SU-DHL-6 (cell line): ENCODE results near the gene PDE4D.

ENCODE experiments used
- H2AFZ ChIP-seq: fragments of 200-600 bp; sonication (generic); 2 replicates; pipeline ENCODE4 v1.6.1; 2014; ENCODE audit warnings: low read depth, mild to moderate bottlenecking, moderate library complexity, mixed read lengths, antibody characterized with exemption, low read length; ENCODE audit not compliant: severe bottlenecking
- H3F3A ChIP-seq: fragments of 200-600 bp; shearing (Covaris generic); 2 replicates; pipeline ENCODE4 v1.6.0; 2016; ENCODE audit warnings: antibody characterized with exemption, mild to moderate bottlenecking; ENCODE audit not compliant: insufficient read depth
- H3K27ac ChIP-seq: fragments of 200-600 bp; sonication (generic); 2 replicates; pipeline ENCODE4 v1.5.1; 2016; ENCODE audit warnings: low read depth, mild to moderate bottlenecking, low read length, moderate library complexity, mixed read lengths
- H3K27me3 ChIP-seq: fragments of 200-600 bp; sonication (generic), shearing (Covaris generic); 2 replicates; pipeline ENCODE4 v1.6.0; 2014; ENCODE audit warnings: mild to moderate bottlenecking, low read length
- H3K36me3 ChIP-seq: fragments of 200-600 bp; sonication (generic); 2 replicates; pipeline ENCODE4 v1.6.1; 2014; ENCODE audit warnings: mild to moderate bottlenecking, low read length, mixed read lengths
- H3K4me2 ChIP-seq: fragments of 300-600, 200-600 bp; shearing (Covaris generic), sonication (generic); 2 replicates; pipeline ENCODE4 v1.6.0; 2014; ENCODE audit warnings: low read length, low read depth, mild to moderate bottlenecking; ENCODE audit not compliant: poor library complexity, severe bottlenecking
- H3K4me3 ChIP-seq: fragments of 200-600 bp; sonication (generic); 2 replicates; pipeline ENCODE4 v1.5.1; 2014; ENCODE audit warnings: antibody characterized with exemption, low read length, mild to moderate bottlenecking, mixed read lengths; ENCODE audit not compliant: insufficient read depth, poor library complexity, severe bottlenecking
- H3K79me2 ChIP-seq: fragments of 200-600 bp; sonication (generic); 2 replicates; pipeline ENCODE4 v1.6.1; 2014; ENCODE audit warnings: mild to moderate bottlenecking, low read length, moderate library complexity; ENCODE audit not compliant: insufficient read depth
- H3K9ac ChIP-seq: fragments of 200-600 bp; sonication (generic); 2 replicates; pipeline ENCODE4 v1.7.0; 2014; ENCODE audit warnings: mild to moderate bottlenecking, low read length
- H3K9me2 ChIP-seq: fragments of 200-600 bp; sonication (generic); replicated peaks from 2 replicates; pipeline ENCODE4 v1.6.1; 2014; ENCODE audit warnings: low read length; ENCODE audit not compliant: insufficient read depth
- H3K9me3 ChIP-seq: fragments of 200-600 bp; sonication (generic); 2 replicates; pipeline ENCODE4 v1.6.1; 2014; ENCODE audit warnings: low read length, mixed read lengths; ENCODE audit not compliant: insufficient read depth
- H4K20me1 ChIP-seq: fragments of 200-600 bp; sonication (generic); 2 replicates; pipeline ENCODE4 v1.6.1; 2014; ENCODE audit warnings: low read depth, mild to moderate bottlenecking, antibody characterized with exemption, low read length, moderate library complexity, mixed read lengths
- CTCF ChIP-seq: fragments of 200-600 bp; sonication (generic); IDR thresholded peaks from one replicate; pipeline ENCODE4 v1.5.1; 2017; ENCODE audit warnings: antibody characterized with exemption, mild to moderate bottlenecking, low read length, moderate library complexity; ENCODE audit not compliant: insufficient read depth, poor library complexity, severe bottlenecking
- EZH2phosphoT487 ChIP-seq: fragments of 200-600 bp; sonication (generic), shearing (Covaris generic); conservative IDR thresholded peaks from 2 replicates; pipeline ENCODE4 v1.6.1; 2018; ENCODE audit warnings: mild to moderate bottlenecking, antibody characterized with exemption, low read length, moderate library complexity, mixed read lengths

PDE4D gene

GRCh38 chr5:59835800-59836199 is 57.7 kb downstream of the PDE4D start:
- no peak overlapping the region for H3K27ac ChIP-seq
- no peak overlapping the region for H3K4me3 ChIP-seq
- H2AFZ ChIP-seq = no peak overlapping the region
- no peaks in the 10 kb centered on the region for H3F3A ChIP-seq
- H3K36me3 ChIP-seq = no peaks in the 10 kb centered on the region
- H3K9me2 ChIP-seq = no peaks in the 10 kb centered on the region
- H3K27me3 ChIP-seq = no peaks in the 10 kb centered on the region
- no peak overlapping the region for H3K9ac ChIP-seq
- TF ChIP-seq EZH2phosphoT487 (no peak), CTCF (no peak)
- H4K20me1 ChIP-seq = no peaks in the 10 kb centered on the region
- H3K4me2 ChIP-seq = no peak overlapping the region
- H3K79me2 ChIP-seq = no peaks in the 10 kb centered on the region
- H3K9me3 ChIP-seq = no peaks in the 10 kb centered on the region

- H2AFZ ChIP-seq = no peak overlapping the region
- no peak overlapping the region for H3K9ac ChIP-seq
- H3K4me2 ChIP-seq = no peak overlapping the region
- H3K4me3 ChIP-seq = no peak overlapping the region
- no peaks in the 10 kb centered on the region for H3F3A ChIP-seq
- TF ChIP-seq CTCF (no peak), EZH2phosphoT487 (no peak)
- H3K27ac ChIP-seq = no peak overlapping the region
- no peaks in the 10 kb centered on the region for H3K27me3 ChIP-seq
- no peaks in the 10 kb centered on the region for H3K9me3 ChIP-seq
- H4K20me1 ChIP-seq = no peaks in the 10 kb centered on the region
- H3K36me3 ChIP-seq = no peaks in the 10 kb centered on the region
- no peaks in the 10 kb centered on the region for H3K9me2 ChIP-seq
- no peaks in the 10 kb centered on the region for H3K79me2 ChIP-seq
Measured at GRCh38 chr5:59833448-59833847, 60.1 kb downstream of the PDE4D start.

GRCh38 chr5:59832577-59833301 is 60.8 kb downstream of the PDE4D start:
- TF ChIP-seq CTCF (no peak), EZH2phosphoT487 (no peak)
- no peak overlapping the region for H2AFZ ChIP-seq
- H3F3A ChIP-seq = no peaks in the 10 kb centered on the region
- H3K4me2 ChIP-seq = no peak overlapping the region
- H3K9ac ChIP-seq = no peak overlapping the region
- H4K20me1 ChIP-seq = no peaks in the 10 kb centered on the region
- H3K9me3 ChIP-seq = no peaks in the 10 kb centered on the region
- no peaks in the 10 kb centered on the region for H3K36me3 ChIP-seq
- no peak overlapping the region for H3K4me3 ChIP-seq
- no peaks in the 10 kb centered on the region for H3K27me3 ChIP-seq
- H3K79me2 ChIP-seq = no peaks in the 10 kb centered on the region
- no peaks in the 10 kb centered on the region for H3K9me2 ChIP-seq
- H3K27ac ChIP-seq = no peak overlapping the region
